Measurements from ENCODE around the gene SLC39A5.
"Not testable (repeated sequence)": the region's sequence is repeated elsewhere in the genome, so short reads cannot be mapped to it uniquely, and the experiment has no call there.

The SLC39A5 gene

DNA sequence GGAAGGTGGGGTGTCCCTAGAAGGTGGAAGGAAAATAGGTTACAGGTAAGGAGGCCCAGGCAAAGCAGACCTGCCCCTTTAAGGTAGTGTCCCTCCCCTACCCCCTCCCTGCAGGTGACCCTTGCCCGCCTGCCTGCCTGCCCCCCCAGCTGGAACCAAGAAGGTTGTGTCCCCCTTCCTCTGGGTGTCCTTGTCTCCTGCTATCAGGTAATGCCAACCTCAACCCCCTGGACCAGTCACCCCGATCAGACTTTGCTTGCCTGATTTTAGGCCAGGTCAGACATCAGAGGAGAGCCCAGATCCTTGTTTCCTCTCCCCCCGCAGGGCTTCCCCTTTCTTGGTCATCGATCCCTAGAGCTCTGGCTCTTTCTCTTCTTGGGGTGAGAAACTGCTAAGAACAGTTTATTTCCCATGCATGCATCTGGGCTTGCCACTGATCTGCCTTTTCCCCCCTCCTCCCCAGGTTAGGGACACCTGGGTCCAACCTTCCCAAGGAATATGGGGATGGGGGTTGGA is at the start of gene SLC39A5:
Gene SLC39A5, plus strand, starts transcription at position 136 of the 516 bp plus-strand sequence. CDS start 1,224 bp downstream, outside the sequence.
- DNase-seq, result no peak

DNA sequence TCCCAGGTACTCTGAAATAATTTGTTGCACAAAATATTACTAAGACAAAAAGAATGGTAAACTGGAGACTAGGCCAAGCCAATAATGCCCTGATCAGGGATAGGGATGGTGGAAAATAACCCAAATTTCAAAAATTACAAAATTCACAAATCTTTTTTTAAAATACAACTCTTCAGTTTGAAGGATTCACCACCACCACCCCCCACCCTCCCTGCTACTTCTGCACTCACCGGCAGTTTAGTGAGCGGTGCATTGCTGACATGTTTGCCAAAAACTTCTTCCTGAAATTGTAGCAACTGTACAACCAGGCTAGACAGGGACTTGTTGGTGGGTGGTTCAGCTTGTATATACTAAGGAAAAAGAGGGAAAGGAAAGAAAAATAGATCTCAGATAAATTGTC is 42.9 kb upstream of the SLC39A5 start:
- no peak for DNase-seq

DNA sequence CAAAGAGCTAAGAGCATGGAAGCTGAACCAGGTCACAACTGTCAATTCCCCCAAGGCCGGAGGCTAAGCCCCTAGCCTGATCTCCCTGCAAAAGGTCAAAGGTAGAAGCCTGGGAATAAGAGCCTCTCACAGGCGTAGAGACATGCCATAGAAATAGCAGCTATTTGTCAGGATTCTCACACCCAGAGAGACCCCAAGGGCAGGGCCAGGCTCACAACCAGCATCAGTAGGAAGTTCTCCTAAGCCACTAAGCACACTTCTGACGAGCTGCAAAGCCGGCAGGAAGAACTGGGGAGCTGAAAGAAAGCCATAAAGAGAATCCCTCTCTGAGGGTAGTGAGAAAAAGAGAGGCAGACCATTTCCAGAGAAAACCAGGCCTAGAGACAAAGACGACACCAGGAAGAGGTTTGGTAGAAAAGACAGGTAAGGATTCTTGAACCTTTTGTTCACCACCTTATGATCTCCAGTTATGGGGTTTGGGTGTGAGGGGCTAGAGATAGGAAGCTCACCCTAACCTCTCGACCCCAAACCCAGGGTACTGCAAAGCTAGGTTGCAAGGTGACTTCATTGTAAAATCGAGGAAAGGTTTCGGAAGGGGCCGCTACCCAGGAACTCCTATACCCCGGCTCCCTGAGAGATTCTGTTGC is 41.6 kb upstream of the SLC39A5 start:
- DNase-seq, result no peak

DNA sequence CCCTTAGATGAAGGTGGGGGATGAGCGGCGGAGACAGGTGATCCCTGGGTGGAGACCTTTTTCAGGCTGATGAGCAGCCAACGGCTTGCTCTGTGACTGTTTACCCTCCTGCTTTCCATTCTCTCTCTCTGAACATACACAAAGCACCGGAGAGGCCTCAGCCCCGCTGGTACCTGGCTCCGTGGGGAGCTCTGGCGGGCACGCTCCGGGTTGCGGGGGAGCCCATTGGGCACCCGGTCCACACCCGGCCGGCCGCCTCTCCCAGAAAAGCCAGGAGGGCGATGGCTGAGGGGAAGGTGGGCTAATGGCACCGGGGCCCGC is 41.1 kb upstream of the SLC39A5 start:
- DNase-seq, result no peak

DNA sequence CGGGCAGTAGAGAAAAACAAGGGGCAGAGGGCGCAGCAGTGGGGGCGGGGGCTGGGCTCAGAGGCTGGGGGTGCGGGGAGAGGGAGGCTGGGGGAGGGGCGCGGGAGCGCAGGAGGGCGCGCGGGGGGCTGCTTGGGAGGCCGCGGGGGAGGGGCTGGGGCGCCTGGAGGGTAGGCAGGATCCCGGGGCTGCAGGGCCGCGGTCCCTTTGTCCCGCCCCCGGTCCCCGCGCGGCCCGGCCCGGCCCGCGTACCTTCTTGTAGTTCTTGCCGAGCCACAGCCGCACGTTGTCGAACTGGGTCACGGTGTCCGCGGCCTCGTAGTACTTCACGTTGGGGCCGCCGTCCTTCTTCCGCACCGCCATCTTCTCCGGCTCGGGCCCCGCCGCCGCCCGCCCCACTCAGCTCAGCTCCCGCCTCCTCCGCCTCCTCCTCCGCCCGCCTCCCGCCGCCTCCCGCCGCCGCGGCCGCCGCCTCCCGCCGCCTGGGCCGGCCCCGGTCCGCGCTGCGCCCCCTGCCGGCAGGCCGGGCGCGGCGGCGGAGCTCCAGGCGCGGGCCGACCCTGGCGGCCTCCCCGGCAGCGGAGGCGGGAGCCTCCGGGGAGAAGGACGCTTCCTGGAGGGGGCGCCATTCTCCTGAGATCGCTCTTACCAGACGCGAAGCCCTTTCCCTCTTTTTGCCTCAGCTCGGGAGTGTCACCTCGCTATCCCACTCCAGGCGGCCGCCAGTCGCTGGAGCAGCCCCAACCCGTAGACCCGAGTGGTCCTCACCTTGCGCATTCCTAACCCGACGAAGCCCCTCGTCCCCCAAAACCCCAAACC is 40.5 kb upstream of the SLC39A5 start, which contains the start of gene SMARCC2:
Gene SMARCC2, minus strand, starts transcription at position 385 of the 819 bp plus-strand sequence. Its CDS starts 22 bp downstream, at position 363.
- peak; percentile 85 for DNase-seq

DNA sequence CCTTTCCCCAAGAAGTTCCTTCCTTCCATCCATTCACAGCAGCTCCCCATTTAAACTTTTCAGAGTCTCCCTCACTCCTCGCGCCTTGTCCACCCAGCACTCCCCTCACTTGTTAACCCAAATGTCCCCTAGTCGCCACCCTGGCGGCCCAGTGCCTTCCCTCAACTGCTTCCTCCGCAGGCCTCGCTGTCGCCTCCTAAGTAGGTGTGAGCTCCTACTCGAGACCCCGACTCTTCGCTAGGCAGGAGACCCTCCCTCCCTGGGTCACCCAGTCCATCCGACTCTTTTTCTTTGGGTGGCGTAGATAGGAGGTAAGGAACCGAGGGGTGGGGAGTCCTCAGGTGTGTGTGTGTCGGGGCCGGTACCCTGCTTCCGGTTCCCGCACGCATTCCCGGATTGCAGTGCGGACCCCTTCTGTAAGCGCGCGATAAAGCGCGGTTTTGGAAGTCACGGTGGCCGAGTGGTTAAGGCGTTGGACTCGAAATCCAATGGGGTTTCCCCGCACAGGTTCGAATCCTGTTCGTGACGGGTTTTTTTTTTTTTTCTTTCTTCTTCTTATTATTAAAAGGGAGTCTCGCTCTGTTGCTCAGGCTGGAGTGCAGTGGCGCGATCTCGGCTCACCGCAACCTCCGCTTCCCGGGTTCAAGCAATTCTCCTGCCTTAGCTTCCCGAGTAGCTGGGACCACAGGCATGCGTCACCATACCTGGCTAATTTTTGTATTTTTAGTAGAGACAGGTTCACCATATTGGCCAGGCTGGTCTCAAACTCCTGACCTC is 39.7 kb upstream of the SLC39A5 start:
- DNase-seq, result peak; percentile 88

DNA sequence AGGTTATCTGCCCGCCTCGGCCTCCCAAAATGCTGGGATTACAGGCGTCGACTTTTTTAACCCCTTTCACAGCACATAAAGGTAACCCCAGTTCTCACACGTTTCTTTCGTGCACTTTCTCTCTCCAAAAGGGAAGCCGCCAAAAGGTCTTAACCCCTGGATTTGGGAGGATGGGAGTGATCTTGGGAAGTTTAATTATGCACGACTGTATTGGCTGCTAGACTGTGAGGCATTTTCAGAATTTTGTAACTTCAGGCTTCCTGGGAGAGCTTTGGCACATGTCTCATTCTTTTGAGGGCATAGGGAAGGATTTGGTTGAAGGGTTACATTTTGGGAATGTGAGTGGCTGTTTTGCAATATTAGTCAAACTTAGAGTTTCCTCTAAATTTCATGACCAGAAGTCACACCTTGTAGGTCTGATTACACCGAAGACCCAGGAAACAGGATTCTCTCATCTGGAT is 39.1 kb upstream of the SLC39A5 start:
- no peak for DNase-seq

DNA sequence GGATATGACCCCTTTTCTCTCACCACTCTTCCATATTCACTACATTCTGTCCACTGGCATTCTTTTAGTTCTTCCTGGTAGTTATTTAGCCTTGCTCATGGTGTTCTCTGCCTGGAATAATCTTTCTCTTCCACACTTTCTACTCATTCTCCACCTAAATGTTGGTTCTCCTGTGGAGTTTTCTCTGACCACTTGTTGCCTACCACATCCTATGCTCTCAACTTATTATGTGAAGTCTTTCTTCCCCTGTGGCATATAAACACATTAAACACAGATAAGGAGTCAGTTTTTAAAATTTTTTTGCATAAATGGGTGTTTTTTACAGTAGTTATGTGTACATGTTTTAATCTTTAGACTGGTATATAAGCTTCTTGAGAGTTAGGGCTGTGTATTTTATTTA is 37.3 kb upstream of the SLC39A5 start:
- DNase-seq, result no peak

DNA sequence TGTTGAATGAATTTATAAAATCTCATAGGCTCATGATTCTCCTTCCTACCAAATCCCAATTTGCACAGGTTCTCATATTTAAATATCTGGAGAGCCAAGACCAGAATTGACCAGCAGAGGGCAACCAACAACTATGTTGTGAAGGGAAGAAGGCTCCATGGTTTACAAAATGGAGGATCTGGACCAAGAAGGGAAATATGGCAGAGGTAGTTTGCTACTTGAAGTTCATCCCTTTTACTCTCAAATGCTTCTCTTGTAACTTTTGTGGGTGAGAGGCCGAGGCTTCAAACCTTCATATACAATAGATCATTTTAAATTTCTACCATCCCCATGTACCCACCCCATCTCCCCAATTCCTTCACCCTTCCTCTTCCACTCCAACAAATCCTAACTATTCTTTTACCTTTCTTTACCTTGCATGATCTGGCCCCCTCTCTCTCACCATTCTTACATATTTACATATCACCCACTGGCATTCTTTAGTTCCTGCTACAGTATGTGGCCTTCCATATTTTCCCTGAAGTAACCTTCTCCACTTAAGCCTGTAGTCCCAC is 36.7 kb upstream of the SLC39A5 start:
- peak; percentile 66 for DNase-seq

GRCh38 chr12:56196818-56197550 is 32.9 kb upstream of the SLC39A5 start:
- not testable (repeated sequence) for DNase-seq

DNA sequence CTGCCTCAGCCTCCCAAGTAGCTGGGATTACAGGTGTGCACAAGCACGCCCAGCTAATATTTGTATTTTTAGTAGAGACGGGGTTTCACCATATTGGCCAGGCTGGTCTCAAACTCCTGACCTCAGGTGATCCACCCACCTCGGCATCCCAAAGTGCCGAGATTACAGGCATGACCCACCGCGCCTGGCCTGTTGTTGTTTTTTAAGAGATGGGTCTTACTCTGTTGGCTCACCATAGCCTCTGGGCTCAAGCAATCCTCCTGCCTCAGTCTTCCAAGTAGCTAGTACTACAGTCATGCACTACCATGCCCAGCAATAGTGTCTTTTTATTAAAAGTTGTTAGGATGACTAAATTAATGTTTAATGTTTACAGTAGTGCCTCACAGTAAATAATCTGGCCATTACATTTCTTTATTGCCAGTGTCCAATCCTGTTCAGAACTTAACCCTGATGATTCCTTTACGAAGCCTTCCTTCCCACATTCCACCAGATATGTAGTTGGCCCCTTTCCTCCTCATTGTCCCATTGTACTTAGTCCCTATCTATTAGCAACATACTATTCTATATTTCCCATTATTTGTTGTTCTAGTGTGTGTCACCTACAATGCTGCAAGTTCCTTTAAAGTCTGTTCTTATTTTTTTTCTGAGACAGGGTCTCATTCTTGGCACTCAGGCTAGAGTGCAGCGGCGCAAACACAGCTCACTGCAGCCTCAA is 31.8 kb upstream of the SLC39A5 start:
- no peak for DNase-seq

GRCh38 chr12:56198836-56199235 is 31.0 kb upstream of the SLC39A5 start:
- DNase-seq, result no peak

DNA sequence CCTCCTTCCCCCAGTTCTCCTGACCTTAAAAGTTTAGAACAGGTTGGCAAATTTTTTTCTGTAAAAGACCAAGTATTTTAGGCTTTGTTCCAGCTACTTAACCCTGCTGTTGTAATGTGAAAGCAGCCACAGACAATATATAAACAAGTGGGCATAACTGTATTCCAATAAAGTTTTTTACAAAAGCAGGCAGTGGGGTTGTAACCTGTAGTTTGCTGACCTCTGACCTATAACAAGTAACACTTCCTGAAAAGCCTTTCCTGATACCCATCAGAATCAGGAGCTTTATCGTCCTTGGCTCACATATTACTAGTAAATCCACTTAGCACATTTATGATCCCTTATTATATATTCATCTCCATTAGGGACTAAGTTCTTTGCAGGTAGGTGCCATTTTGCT is 27.5 kb upstream of the SLC39A5 start:
- no peak for DNase-seq

DNA sequence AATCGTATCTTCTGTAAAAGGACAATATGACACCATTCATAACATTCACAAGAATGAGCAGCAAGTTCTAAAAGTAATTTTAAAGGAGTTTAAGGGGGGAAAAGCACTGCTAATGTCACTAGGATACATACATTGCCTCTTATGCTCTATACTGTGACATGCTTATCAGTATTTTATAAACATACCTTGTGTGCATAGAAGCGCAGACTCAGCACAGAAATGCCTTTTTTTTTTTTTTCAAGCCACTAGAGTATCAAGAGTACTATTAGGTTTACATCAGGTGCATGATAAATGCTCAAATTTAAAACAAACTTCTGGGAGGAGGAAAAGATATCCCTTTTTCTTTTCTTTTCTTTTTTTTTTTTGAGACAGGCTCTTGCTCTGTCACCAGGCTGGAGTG is 27.0 kb upstream of the SLC39A5 start:
- DNase-seq, result no peak

- no peak for DNase-seq
These were observed 25.6 kb upstream of the SLC39A5 start for GRCh38 chr12:56204275-56204674.

DNA sequence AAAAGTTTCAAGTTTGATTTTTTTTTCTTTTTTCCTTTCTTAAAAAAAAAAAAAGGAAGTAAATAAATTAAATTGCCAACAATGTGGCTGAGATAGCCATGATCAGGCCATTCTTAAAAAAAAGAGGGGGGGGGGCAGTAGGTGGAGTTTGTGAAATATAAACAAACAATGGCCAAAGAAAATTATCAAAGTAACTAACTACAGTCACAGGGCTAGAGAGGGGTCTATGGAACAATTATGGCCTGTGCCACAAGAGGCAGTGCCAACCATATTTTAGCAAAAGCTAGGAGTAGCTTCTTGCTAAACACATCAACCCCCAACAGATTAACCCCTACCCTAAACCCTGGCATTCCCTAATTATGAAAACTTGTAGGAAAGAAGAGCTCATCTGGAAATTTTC is 24.4 kb upstream of the SLC39A5 start:
- DNase-seq, result no peak

DNA sequence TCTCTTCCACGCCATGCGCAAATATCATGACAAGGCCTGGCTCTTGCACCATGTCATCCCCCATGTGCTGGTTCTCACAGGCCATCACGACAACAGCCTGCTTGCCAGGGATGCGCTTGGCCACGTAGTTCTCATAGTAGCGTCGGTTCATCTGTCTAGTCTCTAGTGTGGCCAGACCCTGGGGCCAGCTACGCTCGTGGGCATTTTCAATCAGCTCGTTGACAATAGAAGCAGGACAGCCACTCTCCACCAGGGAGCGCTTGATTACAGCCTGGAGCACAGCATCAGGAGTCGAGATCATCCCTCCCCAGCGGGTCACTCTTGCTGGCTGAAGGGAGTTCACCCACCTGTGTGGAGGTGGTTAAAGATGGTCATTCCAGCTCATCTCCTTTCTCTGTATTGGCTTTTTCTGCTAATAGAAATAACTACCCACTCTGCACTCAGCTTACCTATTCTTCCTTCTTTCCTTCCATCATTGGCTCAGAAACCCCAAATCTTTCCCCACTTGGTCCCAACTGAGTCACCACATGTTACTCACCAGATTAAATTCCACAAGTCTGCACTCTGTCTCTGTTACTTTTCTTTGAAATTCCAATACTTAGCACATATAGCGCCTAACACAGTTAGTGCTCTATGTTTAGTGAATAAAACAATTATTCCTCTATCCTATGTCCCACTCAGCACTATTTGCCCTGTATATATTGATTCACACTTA is 23.2 kb upstream of the SLC39A5 start:
- DNase-seq, result no peak

- no peak for DNase-seq
These were observed 21.8 kb upstream of the SLC39A5 start for GRCh38 chr12:56208006-56208405.

- DNase-seq, result no peak
These were observed 17.5 kb upstream of the SLC39A5 start for GRCh38 chr12:56212361-56212760.

- DNase-seq, result no peak
These were observed 16.0 kb upstream of the SLC39A5 start for GRCh38 chr12:56213878-56214277.

GRCh38 chr12:56216461-56216860 is 13.4 kb upstream of the SLC39A5 start:
- no peak for DNase-seq

Data from activated CD4-positive, CD25-positive, alpha-beta regulatory T cell treated with anti-CD3 and anti-CD28 coated beads, Interleukin-2, amount 50 U/mL, for 72 hours (primary cell).